ENCODE data around the gene TUBD1. TPM values are rescaled to one million over a fixed set of nuclear protein-coding genes. Genes with fewer than 3 reads are reported as not detected.

The TUBD1 gene
- total and polyA plus RNA-seq, 2 donors (not counting 1 experiment from before 2014, with no cell fraction given): 5.7 to 20.0 TPM

DNA sequence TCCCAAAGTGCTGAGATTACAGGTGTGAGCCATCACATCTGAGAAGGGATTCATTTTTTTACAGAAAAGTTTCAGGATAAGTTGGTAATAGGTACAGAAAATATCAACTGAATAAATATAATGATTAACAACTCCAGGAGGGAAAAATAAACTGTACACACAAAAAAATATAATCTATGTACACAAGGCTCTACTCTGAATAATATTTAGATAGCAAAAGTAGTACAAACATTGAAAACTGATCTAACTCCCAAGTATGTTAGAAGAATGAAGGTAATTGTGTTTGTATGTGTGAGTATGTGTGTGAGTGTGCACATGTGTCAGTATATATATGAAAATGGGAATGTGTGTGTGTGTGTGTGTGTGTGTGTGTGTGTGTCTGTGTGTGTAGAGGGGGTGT is 20.4 kb downstream of the TUBD1 start:
- Histone ChIP-seq H3K4me3 (ENCODE audit: control extremely low read depth in 1 of 5, extremely low read depth in 1 of 5, insufficient read depth in 1 of 5, low read depth in 2 of 5, low read length in 4 of 5) (no peak overlapping the region), H3K9me3 (ENCODE audit: control extremely low read depth in 1 of 3, control insufficient read depth in 2 of 3, insufficient read depth in 1 of 3, low read length in 2 of 3) (no peaks in the 10 kb centered on the region), H3K79me2 (ENCODE audit: control insufficient read depth, insufficient read depth, low read length) (no peaks in the 10 kb centered on the region), H2AFZ (ENCODE audit: insufficient read depth, low read depth, low read length, poor library complexity, severe bottlenecking) (no peak overlapping the region), H3K9ac (ENCODE audit: low read length) (no peak overlapping the region), H3K4me1 (ENCODE audit: control insufficient read depth in 2 of 2, insufficient read depth in 2 of 2, low read length in 2 of 2) (no peaks in the 10 kb centered on the region), H3K36me3 (replicated peaks in 1 of 2; ENCODE audit: control extremely low read depth in 1 of 2, control insufficient read depth in 1 of 2, extremely low read depth in 1 of 2, insufficient read depth in 2 of 2, low read length in 1 of 2) (peaks cover 0 to 40% of the 10 kb centered on the region in 2 experiments), H3K27me3 (replicated peaks in 1 of 4; ENCODE audit: control extremely low read depth in 1 of 4, control insufficient read depth in 3 of 4, insufficient read depth in 4 of 4, low read length in 3 of 4) (no peaks in the 10 kb centered on the region), H4K20me1 (ENCODE audit: control insufficient read depth, insufficient read depth, low read length, poor library complexity, severe bottlenecking) (no peaks in the 10 kb centered on the region), H3K27ac (ENCODE audit: low read length in 2 of 2) (no peak overlapping the region), H3K4me2 (replicated peaks; ENCODE audit: low read depth, low read length, poor library complexity, severe bottlenecking) (no peak overlapping the region)
- CTCF ChIA-PET: interaction anchor here (0.6 to 1.5 kb wide), 2 partner anchors 12 to 14 kb away, joined by 8 read pairs; no protein-coding TSS in a partner anchor
- Mint-ChIP-seq H3K4me3 (no peak overlapping the region), H3K27ac (no peak overlapping the region), H3K27me3 (no peaks in the 10 kb centered on the region), H3K4me1 (no peaks in the 10 kb centered on the region), H3K9me3 (ENCODE audit: insufficient read depth) (no peaks in the 10 kb centered on the region)
- no peak for TF ChIP-seq EZH2 (IDR thresholded peaks at IDR 0.05; ENCODE audit: borderline replicate concordance, insufficient read depth, low read depth, low read length, poor library complexity, severe bottlenecking)
- TF ChIP-seq, protein P1, sequence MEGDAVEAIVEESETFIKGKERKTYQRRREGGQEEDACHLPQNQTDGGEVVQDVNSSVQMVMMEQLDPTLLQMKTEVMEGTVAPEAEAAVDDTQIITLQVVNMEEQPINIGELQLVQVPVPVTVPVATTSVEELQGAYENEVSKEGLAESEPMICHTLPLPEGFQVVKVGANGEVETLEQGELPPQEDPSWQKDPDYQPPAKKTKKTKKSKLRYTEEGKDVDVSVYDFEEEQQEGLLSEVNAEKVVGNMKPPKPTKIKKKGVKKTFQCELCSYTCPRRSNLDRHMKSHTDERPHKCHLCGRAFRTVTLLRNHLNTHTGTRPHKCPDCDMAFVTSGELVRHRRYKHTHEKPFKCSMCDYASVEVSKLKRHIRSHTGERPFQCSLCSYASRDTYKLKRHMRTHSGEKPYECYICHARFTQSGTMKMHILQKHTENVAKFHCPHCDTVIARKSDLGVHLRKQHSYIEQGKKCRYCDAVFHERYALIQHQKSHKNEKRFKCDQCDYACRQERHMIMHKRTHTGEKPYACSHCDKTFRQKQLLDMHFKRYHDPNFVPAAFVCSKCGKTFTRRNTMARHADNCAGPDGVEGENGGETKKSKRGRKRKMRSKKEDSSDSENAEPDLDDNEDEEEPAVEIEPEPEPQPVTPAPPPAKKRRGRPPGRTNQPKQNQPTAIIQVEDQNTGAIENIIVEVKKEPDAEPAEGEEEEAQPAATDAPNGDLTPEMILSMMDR (IDR thresholded peaks at IDR 0.05): no peak
- no peak for DNase-seq
- intact Hi-C loops (cut with micrococcal nuclease): no loop called here
- ATAC-seq (ENCODE audit: low read depth): no peak
- POLR2A ChIA-PET: interaction anchor here (0.6 kb wide), 1 partner anchor 12 kb away, joined by 7 read pairs; no protein-coding TSS in a partner anchor

DNA sequence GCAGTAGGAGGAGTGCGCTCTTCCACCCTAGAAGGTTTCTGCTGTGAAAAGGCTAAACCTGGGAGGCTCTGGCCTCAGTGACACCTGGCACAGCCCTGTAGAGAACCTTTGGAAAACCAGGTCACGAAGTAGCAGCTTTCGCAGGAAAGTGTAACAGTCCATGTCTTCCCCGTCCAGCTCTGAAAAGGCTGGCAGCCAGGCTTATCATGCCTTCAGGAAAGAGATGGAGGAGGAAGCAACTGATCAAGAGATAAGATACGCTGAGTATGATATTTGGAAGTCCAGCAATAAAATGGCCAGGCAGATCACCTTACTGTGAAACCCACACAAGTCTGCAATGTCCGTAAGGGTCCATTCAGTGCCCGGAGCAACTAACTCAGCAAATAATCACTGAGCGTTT is 22.3 kb downstream of the TUBD1 start:
- ATAC-seq (ENCODE audit: low read depth) (no peak), DNase-seq (no peak)
- Mint-ChIP-seq H3K4me3 (no peak overlapping the region), H3K27me3 (no peaks in the 10 kb centered on the region), H3K4me1 (no peaks in the 10 kb centered on the region), H3K27ac (no peak overlapping the region), H3K9me3 (ENCODE audit: insufficient read depth) (no peaks in the 10 kb centered on the region)
- H3K4me2 ChIP-seq (replicated peaks; ENCODE audit: low read depth, low read length, poor library complexity, severe bottlenecking): no peak overlapping the region
- 95% methylated on average over 3 of the region's 8 CpGs for WGBS (ENCODE audit: insufficient coverage)
- H3K27ac ChIP-seq (ENCODE audit: low read length in 2 of 2): no peak overlapping the region
- H2AFZ ChIP-seq (ENCODE audit: insufficient read depth, low read depth, low read length, poor library complexity, severe bottlenecking): no peak overlapping the region
- no peaks in the 10 kb centered on the region for H4K20me1 ChIP-seq (ENCODE audit: control insufficient read depth, insufficient read depth, low read length, poor library complexity, severe bottlenecking)
- no peak overlapping the region for H3K4me3 ChIP-seq (ENCODE audit: control extremely low read depth in 1 of 5, extremely low read depth in 1 of 5, insufficient read depth in 1 of 5, low read depth in 2 of 5, low read length in 4 of 5)
- no peaks in the 10 kb centered on the region for H3K9me3 ChIP-seq (ENCODE audit: control extremely low read depth in 1 of 3, control insufficient read depth in 2 of 3, insufficient read depth in 1 of 3, low read length in 2 of 3)
- no peak overlapping the region for H3K9ac ChIP-seq (ENCODE audit: low read length)
- ChIA-PET CTCF (interaction anchor here (1.2 kb wide), 1 partner anchor 29 kb away, joined by 3 read pairs; no protein-coding TSS in a partner anchor), POLR2A (no interaction called here)
- no peaks in the 10 kb centered on the region for H3K4me1 ChIP-seq (ENCODE audit: control insufficient read depth in 2 of 2, insufficient read depth in 2 of 2, low read length in 2 of 2)
- intact Hi-C loops (cut with micrococcal nuclease): no loop called here
- TF ChIP-seq EZH2 (IDR thresholded peaks at IDR 0.05; ENCODE audit: borderline replicate concordance, insufficient read depth, low read depth, low read length, poor library complexity, severe bottlenecking): no peak
- TF ChIP-seq, protein P1 (IDR thresholded peaks at IDR 0.05): no peak
- H3K79me2 ChIP-seq (ENCODE audit: control insufficient read depth, insufficient read depth, low read length): no peaks in the 10 kb centered on the region
- H3K27me3 ChIP-seq (replicated peaks in 1 of 4; ENCODE audit: control extremely low read depth in 1 of 4, control insufficient read depth in 3 of 4, insufficient read depth in 4 of 4, low read length in 3 of 4): no peaks in the 10 kb centered on the region
- H3K36me3 ChIP-seq (replicated peaks in 1 of 2; ENCODE audit: control extremely low read depth in 1 of 2, control insufficient read depth in 1 of 2, extremely low read depth in 1 of 2, insufficient read depth in 2 of 2, low read length in 1 of 2): peaks cover 0 to 32% of the 10 kb centered on the region in 2 experiments
